HuH-7.5 (cell line): Measurements from ENCODE around the gene SRGAP3.
"Not testable (repeated sequence)": the region's sequence is repeated elsewhere in the genome, so short reads cannot be mapped to it uniquely, and the experiment has no call there.

ENCODE experiments used
- DNase-seq: peaks from one replicate; pipeline ENCODE4 v3.0.0; 2011; ENCODE audit warnings: low spot score

The SRGAP3 gene

DNA sequence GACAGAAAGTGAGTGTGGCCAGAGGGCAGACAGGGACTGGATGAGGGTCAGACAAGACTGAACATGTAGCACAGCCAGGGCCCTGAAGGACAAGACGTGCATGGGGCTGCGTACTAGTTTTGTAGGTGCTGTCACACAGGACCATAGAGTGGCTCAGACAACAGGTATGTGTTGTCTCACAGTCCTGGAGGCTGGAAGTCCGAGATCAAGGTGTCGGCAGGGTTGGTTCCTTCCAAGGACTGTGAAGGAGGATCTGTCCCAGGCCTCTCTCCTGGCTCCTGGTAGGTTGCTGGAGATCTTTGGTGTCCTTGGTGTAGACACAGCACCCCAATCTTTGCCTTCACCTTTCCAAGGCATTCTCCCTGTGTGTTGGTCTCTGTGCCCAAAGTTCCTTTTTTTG, 136.4 kb downstream of the SRGAP3 start:
- no peak for DNase-seq

DNA sequence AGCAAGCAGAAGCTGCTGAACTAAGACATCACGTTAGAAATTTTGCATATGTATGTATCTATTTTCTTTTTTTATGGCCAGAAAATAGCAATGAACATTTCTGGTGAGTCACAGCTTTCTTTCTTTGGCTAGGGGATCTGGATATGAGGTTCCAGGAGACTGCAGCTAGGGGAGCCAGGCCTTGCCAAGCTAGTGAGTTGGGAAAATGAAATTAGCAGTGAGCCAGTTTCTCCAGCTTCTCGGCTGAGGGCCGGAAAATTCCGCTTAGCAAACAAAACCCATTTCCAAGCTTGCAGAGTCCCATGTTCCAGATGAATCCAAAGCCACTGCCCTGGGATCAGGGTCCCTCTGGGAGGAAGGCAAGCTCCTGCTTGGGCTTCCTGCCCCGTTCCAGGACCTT, 137.6 kb downstream of the SRGAP3 start:
- no peak for DNase-seq

DNA sequence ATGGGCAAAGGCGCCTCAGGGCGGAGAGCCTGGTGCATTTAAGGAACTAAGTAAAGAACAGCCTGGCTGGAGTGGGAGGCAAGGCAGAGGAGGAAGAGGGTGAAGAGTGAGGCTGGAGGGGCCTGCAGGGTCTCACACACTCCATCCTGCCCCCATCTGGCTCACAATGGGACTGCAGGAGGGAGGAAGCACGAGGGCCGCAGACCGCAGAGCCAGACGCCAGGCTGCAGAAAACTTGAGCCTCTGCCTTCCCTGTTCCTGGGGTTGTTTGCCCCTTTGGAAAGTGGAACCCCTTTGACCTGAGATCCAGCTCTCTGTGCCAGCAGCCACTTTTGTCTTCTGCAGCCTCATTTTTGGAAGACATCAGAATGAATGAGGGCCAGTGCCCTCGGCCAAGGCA, 138.0 kb downstream of the SRGAP3 start:
- DNase-seq, result no peak

DNA sequence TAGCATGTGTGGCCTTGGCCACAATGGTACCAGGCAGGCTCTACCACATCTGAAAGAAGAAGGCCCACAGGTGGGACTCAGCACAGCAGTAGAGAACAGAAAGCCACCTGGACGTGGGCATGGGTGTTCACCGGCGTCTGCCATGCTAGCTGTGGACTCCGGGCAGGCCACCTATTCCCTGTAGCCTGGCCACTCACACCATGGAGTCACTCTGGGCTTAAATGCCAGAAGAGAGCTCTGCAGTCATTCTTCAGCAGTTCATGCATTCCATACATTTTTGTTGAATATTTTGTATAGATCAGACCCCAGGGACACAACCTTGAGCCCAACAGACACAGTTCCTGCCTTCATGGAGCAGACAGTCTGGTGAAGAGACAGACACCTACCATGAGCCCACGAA, 138.6 kb downstream of the SRGAP3 start:
- DNase-seq, result no peak

DNA sequence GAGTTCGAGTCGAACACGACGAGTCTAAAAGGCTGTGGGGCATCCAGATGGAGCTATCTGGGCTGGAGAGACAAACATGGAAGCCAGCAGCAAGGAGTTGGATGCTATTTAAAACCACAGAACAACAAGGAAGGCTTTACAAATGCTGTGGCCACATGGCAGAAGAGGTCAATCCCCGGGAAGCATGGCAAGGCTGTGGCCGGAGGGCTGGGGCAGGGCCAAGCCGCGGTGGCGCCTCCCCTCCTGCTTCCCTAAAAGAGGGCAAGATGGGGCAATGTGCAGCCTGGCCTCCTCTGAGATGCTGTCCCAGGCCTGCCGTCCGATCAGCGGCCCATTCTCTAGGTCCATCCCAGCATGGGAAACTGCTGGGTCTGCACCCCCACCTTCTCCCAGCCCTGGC, 139.1 kb downstream of the SRGAP3 start:
- no peak for DNase-seq

DNA sequence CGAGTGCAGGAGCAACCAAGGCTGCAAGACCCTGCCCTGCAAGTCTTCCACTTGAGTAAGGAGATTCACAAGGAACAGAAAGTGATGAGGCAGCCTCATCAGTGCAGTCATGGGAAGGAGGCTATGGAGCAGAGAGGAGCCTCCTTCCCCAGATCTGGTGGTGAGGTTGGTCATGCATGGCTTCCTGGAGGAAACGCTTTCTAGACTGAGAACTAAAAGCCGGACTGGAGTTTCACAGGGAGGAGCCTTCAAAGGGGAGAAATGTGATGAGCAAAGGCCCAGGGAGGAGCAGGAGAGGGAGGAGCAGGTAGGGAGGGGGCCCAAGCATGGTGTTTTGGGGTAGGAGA, 139.9 kb downstream of the SRGAP3 start:
- no peak for DNase-seq

DNA sequence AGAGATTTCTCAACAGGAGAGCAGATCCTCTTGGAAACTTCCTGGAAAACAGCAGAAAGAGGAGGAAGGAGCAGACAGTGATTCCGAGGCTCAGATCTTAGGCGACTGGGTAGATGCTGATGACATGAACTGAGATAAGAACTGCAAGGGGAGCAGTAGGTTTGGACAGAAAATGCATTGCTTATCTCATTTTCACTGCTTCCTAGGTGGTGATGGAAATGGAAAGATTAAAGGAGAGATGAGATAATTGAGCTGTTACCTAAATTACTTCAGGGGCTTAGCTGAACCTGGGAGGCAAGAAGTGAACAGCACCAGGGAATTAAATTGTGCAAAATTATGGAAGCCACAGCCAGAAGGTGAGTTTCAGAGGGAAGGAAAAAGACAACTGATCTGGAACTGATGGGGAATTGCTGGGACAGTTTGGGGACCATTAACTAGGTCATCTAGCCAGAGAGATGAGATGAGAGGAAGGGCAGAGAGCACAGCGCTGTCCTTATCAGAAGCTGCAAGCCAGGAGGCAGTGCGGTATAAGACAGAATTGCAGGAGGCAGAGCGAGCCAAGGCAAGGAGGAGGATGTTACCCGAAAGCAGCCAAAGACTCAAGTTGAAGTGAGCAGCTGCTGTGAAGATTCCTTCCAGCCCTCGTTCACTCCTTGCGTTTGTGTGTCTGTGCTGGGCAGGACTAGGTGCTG, 140.4 kb downstream of the SRGAP3 start:
- DNase-seq, result no peak

DNA sequence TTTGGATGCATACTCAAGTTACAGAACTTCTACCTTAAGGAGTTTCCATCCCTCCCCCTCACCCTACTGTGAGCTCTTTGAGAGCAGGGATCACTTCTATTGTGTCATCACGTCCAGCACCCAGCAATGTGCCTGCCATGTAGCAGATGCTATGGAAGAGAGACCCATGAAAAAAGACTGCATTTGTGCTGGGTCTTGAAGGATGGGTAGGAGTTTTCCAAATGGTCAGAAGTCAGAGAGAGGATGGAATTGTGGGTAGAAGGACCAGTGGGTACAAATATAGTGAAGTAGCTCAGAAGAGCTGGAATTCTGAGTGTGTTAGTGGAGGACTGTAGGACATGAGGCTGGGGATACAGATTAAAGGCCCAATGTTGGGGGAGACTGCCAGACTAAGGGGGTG, 141.7 kb downstream of the SRGAP3 start:
- DNase-seq, result no peak

DNA sequence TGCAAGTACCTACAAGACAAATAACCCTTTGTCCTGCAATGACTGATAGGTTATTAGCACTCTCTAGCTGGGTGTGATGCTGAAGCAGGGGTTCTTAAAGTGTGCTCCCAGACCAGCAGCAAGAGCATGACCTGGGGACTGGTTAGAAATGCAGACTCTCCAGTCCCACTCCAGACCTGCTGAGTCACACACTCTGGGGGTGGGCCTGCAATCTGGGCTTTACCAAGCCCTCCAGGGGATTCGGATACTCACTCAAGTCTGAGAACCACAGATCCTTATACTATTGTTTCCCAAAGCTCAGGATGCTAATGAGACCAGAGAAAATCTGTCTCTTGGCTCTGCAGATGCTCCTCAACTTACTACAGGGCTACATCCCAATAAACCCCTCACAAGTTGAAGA, 144.0 kb downstream of the SRGAP3 start:
- DNase-seq, result no peak

DNA sequence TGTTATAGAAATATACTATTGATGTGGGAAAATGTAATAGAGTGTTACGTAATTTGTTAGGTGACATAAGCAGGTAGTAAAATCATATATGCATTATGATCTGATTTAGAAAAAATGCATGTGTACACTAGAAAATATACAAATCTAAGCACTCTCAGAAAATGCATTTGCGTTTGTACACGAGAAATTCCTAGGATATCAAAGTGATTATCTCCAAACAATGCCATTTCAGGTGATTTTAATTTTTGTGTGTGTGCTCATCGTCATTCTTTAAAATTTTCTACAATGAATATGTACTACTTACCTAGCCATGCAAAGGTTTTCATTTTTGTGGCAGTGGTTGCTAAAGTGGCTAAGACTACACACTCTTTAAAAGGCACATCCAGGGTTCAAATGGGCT, 145.3 kb downstream of the SRGAP3 start:
- no peak for DNase-seq

DNA sequence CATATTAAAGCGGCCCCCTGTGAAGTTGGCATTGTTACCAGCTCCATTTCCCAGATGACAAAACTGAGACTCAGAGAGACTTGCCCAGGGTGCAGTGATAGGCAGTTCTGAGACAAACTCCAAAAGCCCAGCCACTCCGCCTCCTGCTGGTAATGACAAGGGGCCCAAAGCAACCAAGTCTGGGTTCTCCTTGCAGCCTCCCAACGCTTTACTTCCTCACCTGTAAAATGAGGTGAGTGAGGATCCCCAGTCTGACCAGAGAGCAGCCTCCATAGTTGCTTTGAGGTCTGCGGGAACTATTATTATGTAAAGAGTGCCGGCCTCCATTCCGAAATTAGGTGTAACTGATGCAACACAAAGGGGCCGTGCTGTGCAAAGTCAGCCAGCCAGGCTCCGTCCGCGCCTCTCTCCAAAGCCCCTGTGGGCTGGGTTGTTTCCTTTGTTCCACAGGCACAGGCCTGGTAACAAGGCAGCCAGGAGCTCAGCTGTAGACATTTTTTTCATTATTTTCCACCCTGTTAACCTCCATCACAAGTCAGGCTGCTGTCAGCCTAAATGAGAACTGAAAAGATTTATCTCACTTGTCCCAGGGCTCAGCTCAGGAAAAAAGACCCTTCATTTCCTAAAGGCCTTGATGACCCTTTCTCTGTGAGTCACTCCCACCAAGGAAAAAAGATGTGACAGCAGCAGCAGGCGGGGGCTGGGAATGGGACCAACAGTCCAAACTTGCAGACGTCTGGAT, 147.0 kb downstream of the SRGAP3 start:
- no peak for DNase-seq

DNA sequence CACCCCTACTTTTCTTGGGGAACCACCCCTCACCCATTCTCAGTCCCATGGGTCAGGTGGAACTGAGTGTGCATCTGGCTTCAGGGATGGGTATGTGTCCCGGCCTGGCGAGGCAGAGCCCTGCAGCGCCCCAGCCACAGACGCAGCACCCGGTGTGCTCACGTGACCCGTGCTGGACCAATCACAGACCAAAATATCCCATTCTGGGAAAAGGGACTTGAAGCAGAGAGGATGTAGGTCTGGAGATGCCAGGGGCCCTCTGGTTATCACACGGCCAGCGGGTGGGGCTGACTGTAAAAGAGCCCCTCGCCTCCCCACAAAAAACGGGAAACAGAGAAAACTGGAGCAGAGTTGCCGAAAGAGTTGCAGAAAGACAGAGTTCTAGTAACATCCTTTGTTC, 148.2 kb downstream of the SRGAP3 start:
- DNase-seq, result no peak

DNA sequence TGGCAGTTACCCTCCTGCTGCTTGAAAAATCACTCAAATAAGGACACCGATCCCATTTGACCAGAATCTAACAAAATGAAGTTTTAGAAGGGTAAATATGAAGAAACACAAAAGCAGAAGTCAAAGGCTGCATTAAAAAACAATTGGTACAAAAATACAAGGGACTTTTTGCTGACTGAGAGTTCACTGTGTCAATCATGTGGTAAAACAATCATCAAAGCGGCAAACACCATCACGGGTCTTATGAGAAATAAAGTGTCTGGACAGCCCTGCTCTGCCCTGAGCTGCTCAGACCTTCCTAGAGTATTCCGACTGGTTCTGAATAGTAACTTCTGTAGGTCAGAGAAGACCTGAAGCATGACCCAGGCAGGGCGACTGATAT, 148.9 kb downstream of the SRGAP3 start:
- no peak for DNase-seq

DNA sequence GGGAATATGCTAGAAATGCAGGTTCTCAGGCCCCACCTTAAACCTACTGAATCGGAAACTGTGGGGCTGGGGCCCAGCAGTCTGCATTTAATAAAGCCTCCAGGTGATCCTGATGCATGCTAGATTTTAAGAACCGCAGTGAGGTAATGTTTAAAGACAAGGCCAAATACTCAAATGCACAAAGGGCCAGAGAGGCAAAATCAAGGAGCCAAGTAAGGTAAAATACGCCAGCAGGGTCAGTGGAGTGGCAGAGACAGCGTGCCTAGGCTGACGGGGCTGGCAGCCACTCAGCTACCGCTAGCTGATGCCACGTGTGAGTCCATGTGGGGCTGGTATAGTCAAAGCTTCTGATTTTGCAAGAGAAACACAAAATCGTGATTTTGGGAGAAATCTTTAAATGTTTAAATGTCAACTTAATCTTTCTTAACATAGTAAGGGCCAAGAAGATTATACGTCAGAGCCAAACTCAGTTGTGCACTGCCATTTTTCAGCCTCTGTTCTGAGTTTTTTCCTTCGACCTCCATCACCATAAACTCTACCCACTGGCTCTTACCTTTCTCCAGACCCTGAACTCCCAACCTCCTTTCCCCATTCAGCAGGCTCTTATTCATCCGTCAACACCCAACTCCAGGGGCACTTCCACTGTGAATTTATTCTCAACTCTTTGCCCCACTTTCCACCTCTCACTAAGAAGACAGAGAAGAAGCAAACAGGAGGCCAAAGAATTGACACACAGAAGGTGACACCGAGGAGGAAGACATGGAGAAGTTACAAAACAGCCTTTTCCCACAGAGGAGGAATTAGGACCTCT, 149.5 kb downstream of the SRGAP3 start:
- no peak for DNase-seq

DNA sequence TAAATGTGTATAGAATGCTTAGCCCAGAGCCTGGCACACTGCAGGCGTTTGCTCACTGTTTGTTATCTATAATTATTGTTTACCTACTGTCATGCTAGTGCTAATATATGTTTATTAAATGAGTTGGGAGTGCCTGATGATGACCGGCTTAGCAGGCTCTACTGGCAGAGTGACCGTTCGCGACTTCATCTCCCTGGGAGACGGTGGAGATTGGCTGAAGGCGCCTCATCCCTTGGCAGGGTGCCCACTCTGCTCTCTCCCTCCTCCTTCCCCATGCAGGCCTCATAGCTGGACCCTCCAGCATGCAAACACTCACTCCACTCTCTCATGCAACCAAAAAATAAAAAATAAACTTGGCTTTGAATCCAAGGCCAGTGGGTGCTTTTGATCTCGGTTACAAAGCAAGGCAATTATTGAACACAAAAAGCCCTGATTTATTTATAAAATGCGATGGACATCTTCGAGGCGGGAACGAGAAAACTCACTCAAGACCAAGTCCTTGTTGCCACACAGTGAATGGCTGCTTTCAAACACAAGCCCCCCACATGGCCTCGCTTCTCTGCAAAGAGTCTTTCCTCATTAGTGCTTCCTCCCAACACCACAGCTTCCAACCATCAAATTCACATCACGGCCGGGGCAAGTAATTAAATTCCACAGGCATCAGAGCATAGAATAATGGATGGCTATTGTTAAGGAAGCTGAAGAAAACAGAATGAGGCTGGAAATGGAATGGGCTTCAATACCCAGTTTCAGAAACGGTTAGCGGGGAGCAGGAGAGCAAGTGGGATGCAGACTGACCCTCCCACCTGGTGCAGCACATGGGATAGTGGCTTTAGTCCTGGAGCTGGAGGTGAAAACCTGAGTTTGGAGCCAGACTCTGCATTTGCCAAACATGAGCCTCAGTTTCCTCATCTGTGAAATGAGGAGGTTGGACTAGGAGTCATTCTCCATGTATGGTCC, 150.4 kb downstream of the SRGAP3 start:
- DNase-seq, result no peak

DNA sequence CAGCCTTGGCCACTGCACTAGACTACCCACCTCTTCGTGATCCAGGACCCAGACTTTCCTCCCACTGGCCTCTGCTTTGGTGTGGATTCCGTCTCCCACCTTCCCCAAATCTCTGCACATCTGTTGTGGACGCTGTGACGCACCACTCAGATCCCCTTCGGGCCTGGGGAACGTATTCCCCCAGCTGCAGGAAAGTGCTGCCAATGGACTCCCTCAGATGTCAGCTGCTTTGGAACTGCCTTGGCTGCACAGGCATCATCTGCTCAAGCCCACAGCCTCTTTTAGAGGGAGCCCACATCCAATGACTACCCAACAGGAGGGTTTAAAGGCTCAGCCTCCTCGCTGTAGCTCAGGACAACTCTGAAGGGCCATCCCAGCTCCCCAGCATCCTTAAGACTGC, 152.0 kb downstream of the SRGAP3 start:
- no peak for DNase-seq

DNA sequence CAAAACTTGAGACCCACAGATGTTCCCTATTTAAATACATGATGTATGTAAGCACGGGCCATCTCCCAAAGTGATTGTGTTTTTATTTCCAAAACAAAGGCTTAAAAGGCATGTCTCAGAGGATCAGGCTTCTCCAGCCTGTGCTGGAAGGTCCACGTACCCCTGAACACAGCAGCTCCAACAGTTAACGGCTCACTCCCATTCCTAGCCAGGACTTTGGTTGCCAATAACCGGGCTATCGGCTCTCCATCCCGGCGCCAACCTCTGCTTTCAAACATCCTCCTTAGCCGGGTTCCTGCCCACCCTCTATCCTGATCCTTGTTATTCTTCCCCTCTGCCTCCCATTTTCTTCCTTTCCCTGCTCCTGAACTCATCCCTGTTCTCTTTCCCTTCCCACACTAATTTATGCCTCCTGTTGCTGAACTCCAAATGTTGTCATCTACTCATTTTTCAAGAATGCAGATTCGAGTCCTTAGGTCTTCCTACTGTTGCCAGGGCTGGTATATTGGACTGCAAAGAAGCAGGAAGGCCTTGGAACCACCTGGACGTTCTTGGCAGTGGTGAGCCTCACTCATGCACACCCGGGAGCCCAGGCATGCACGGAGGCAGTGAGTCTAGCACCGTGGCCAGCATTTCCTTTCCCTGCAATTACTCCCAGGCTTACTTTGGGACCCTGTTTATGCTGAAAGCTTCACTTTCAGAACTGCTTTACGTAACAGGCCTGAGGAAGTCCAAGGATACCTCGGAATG, 157.8 kb downstream of the SRGAP3 start:
- DNase-seq, result no peak

DNA sequence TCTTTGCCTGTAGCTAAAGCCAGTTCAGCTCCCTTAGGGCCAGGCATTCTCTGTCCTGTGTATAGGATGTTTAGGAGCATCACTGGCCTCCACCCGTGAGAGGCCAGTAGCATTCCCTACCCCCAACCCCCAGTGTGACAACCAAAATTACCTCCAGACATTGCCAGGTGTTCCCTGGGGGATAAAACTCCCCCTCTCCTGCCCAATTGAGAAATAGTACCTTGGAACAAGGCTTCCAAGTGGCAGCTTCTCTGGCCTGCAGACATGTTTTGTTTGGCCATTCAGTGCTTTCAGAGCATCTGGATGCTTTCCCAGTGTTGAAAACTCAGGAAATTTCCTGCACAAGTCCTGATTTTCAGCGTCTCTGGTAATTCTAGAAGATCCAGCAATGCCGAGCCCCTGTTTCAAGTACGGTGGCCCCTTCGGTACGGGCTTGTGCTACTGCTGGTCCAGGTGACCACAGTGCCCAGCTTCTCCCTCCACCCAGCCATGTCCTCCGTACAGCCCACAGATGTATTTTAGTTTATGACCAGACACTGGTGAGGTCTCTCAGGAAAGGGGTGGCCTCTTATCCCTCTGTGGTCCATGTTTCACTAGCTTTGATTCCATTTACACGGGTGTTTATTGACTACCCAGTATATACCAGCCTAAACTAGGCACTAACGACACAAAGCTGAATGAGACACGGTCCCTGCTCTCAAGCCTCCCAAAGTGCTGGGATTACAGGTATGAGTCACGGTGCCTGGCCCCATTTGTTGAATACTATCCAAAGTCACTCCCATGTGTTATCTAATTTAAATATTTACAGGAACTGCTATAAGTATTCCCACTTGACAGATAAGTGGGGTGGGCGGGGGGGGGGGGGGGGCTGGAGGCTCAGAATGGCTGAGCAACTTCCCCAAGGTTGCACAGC, 160.7 kb downstream of the SRGAP3 start:
- no peak for DNase-seq

DNA sequence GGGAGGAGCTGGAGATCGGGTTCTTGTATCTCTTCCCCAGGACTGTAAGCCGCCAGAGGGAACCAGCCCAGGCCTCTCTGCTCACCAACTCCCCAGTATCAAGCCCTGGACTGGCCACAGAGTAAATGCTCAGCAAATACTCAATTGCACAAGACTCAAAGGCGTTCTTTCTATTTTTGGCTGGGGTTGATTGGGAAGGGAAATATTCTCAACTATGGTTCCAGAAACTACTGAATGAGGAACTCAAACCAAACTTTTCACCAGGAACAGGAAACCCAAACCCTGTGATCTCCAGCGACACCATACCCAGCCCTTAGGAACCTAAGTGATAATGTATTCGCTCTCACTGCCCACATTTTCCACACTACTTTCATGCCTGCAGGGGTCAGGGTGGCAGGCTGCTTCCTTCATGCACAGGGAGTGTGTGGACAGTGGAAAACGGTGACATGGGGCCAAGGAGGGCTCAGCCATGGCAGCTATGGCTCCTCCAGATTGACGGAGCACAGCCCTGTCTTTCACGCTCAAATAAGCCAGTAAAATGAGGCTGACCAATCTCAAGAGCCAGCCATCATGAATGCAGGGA, 161.5 kb downstream of the SRGAP3 start:
- DNase-seq, result no peak

DNA sequence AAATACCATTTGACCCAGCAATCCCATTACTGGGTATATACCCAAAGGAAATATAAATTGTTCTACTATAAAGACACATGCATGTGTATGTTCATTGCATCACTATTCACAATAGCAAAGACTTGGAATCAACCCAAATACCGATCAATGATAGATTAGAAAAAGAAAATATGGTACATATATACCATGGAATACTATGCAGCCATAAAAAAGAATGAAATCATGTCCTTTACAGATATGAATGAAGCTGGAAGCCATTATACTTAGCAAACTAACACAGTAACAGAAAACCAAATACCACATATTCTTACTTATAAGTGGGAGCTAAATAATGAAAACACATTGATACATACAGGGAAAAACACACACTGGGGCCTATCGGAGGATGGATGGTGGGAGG, 164.0 kb downstream of the SRGAP3 start:
- not testable (repeated sequence) for DNase-seq
